GM12878 (cell line): Measurements from ENCODE around the gene RASAL2. TPM values are rescaled to one million over a fixed set of nuclear protein-coding genes. Genes with fewer than 3 reads are reported as not detected.
"Not testable (repeated sequence)": the region's sequence is repeated elsewhere in the genome, so short reads cannot be mapped to it uniquely, and the experiment has no call there.

ENCODE experiments used
- ATAC-seq: fragments of 200-7000 bp; cut with Tn5 transposase; 3 replicates; pipeline ENCODE4 v1.9.1; 2020; ENCODE audit warnings: mild to moderate bottlenecking, moderate library complexity
- BruUV-seq: library from RNA; stranded (reverse); fragments of 400-500 nt; replicated peaks from 2 replicates; lab custom pipeline; 2021; lab: Mats Ljungman, UMichigan
- CTCF ChIA-PET: fragments of 300-600 bp; sonication (Branson Sonifier 250); formaldehyde crosslinking; extraction: SDS; loops from one replicate; lab custom pipeline; 2021; ENCODE audit warnings: inconsistent platforms; lab: Yijun Ruan, JAX
- POLR2A ChIA-PET: fragments of 350-600 bp; formaldehyde crosslinking; extraction: SDS; loops from one replicate; lab custom pipeline; 2021; ENCODE audit warnings: inconsistent platforms; lab: Charles Lee
- RAD21 ChIA-PET: fragments of 300-600 bp; sonication (Branson Sonifier 250); formaldehyde crosslinking; loops from one replicate; lab custom pipeline; 2023; ENCODE audit warnings: antibody characterized with exemption; ENCODE audit not compliant: unreplicated experiment; lab: Charles Lee
- SMC1A ChIA-PET: fragments of 300-600 bp; sonication (Branson Sonifier 250); formaldehyde crosslinking; loops from one replicate; lab custom pipeline; 2023; ENCODE audit not compliant: unreplicated experiment, uncharacterized antibody; lab: Charles Lee
- DNase-seq: peaks from one replicate; pipeline ENCODE4 v3.0.0-alpha.2; 2011; ENCODE audit warnings: low read depth, low spot score
- FAIRE-seq: peaks from 3 replicates; lab custom pipeline; 2011; peaks lifted over from hg19 to GRCh38; lab: Jason Lieb, UNC
- H2AFZ ChIP-seq: 2 replicates; pipeline ENCODE4 v1.6.0; 2011; ENCODE audit warnings: low read depth, low read length, control low read depth; ENCODE audit not compliant: control insufficient read depth
- H3K27ac ChIP-seq: 2 replicates; pipeline ENCODE4 v1.5.1; 2011; ENCODE audit warnings: control low read depth; ENCODE audit not compliant: control insufficient read depth, insufficient read depth
- H3K27me3 ChIP-seq, 2 experiments: replicated peaks in 1 of 2; 2 replicates each; pipeline versions ENCODE4 v1.6.0 to v1.6.1; 2011; ENCODE audit warnings: low read length in 1 of 2; ENCODE audit not compliant: control insufficient read depth in 2 of 2, insufficient read depth in 2 of 2
- H3K36me3 ChIP-seq, 2 experiments: 2 replicates each; pipeline ENCODE4 v1.5.1; 2011; ENCODE audit warnings: low read length in 1 of 2; ENCODE audit not compliant: control insufficient read depth in 2 of 2, insufficient read depth in 2 of 2
- H3K4me1 ChIP-seq: 2 replicates; pipeline ENCODE4 v1.6.1; 2011; ENCODE audit warnings: mild to moderate bottlenecking, low read length, moderate library complexity, mixed read lengths; ENCODE audit not compliant: control insufficient read depth, insufficient read depth
- H3K4me2 ChIP-seq: 2 replicates; pipeline ENCODE4 v1.6.0; 2011; ENCODE audit warnings: control low read depth; ENCODE audit not compliant: control insufficient read depth, insufficient read depth
- H3K4me3 ChIP-seq: fragments of 200-600 bp; sonication (generic); 2 replicates; pipeline ENCODE4 v1.5.1; 2016
- H3K79me2 ChIP-seq: 2 replicates; pipeline ENCODE4 v1.6.0; 2011; ENCODE audit warnings: low read length; ENCODE audit not compliant: control insufficient read depth, insufficient read depth
- H3K9ac ChIP-seq: 2 replicates; pipeline ENCODE4 v1.8.0; 2011; ENCODE audit warnings: low read length, control low read depth, mixed read lengths; ENCODE audit not compliant: control insufficient read depth, insufficient read depth
- H3K9me3 ChIP-seq: replicated peaks from 3 replicates; pipeline ENCODE4 v1.5.1; 2011; ENCODE audit warnings: mild to moderate bottlenecking, low read length; ENCODE audit not compliant: control insufficient read depth, insufficient read depth
- H4K20me1 ChIP-seq: 2 replicates; pipeline ENCODE4 v1.6.0; 2011; ENCODE audit not compliant: control insufficient read depth, insufficient read depth
- WGBS: methylation state at CpG from one replicate; pipeline ENCODE4 v1.1.6; 2016; ENCODE audit warnings: low lambda C conversion rate; ENCODE audit not compliant: insufficient replicate concordance, insufficient coverage; ENCODE audit errors: missing lambda C conversion rate; 5-methylcytosine and 5-hydroxymethylcytosine counted together
- in situ Hi-C: fragments of 300-500 bp; cut with MboI; formaldehyde crosslinking; loops from 9 replicates; pipeline ENCODE4 v1.14.3; 2018; ENCODE audit warnings: mixed read lengths
- intact Hi-C: fragments of 100-400 bp; cut with micrococcal nuclease; formaldehyde crosslinking; loops from one replicate; pipeline ENCODE4 v1.14.2; 2022; ENCODE audit not compliant: unreplicated experiment
- polyA plus RNA-seq, 11 experiments: library from polyadenylated mRNA; depleted of rRNA in 4 of 11; unstranded in 6 of 11; stranded (reverse) in 5 of 11; fragments of >200 nt; fragmentation: Nextera tagmentation in 4 of 11; fragmentation: Illumina TruSeq in 1 of 11; extraction: Ambion mirVana in 4 of 11; extraction: Trizol in 1 of 11; gene quantifications; 1 replicate in 1 of 11; 2 replicates in 10 of 11; pipeline versions ENCODE4 v1.2.1 to v1.2.3, GENCODE V29; 2011 to 2016; ENCODE audit warnings: inconsistent platforms in 2 of 11, missing spikeins in 2 of 11, low read depth in 1 of 11
- total RNA-seq, 4 experiments: library from RNA; depleted of rRNA in 3 of 4; stranded (reverse); fragments of >200 nt in 3 of 4; fragmentation: Illumina TruSeq in 1 of 4; extraction: Trizol in 1 of 4; gene quantifications; 2 replicates each; pipeline versions ENCODE4 v1.2.1 to v1.2.3, GENCODE V29; 2013 to 2021

Gene RASAL2
- total and polyA plus RNA-seq, 10 of the 15 experiments (the other 5 are each of a cell fraction or from before 2014, with no cell fraction given): 0.02 to 6.9 (median 0.17) TPM; not detected in 1

- H3K9me3 ChIP-seq, POLR2A ChIA-PET, ATAC-seq, H3K36me3 ChIP-seq, SMC1A ChIA-PET, H2AFZ ChIP-seq, H3K4me3 ChIP-seq, H3K79me2 ChIP-seq, H3K4me1 ChIP-seq, in situ Hi-C loops, RAD21 ChIA-PET, H3K27ac ChIP-seq, H3K27me3 ChIP-seq, intact Hi-C loops, H4K20me1 ChIP-seq, H3K4me2 ChIP-seq, H3K9ac ChIP-seq, BruUV-seq, DNase-seq, CTCF ChIA-PET, FAIRE-seq: not testable (repeated sequence)
- 12% methylated on average over 3 of the region's 3 CpGs for WGBS
Measured at GRCh38 chr1:178248284-178248683, 154.4 kb downstream of the RASAL2 start.

DNA sequence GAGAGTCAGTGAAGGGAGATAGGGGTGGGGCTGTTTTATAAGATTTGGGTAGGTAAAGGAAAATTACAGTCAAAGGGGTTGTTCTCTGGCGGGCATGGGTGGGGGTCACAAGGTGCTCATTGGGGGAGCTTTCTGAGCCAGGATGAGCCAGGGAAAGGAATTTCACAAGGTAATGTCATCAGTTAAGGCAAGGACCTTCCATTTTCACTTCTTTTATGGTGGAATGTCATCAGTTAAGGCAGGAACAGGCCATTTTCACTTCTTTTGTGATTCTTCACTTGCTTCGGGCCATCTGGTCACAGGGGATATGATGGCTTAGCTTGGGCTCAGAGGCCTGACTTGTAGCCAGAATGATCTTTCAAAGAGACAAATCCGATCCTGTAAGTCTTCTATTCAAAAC lies 159.7 kb downstream of the RASAL2 start:
- H3K27me3 ChIP-seq, H3K4me1 ChIP-seq, DNase-seq, in situ Hi-C loops, RAD21 ChIA-PET, H3K9ac ChIP-seq, FAIRE-seq, H2AFZ ChIP-seq, ATAC-seq, H4K20me1 ChIP-seq, H3K4me2 ChIP-seq, POLR2A ChIA-PET, CTCF ChIA-PET, H3K36me3 ChIP-seq, BruUV-seq, intact Hi-C loops, H3K4me3 ChIP-seq, H3K9me3 ChIP-seq, H3K27ac ChIP-seq, H3K79me2 ChIP-seq: not testable (repeated sequence)
- WGBS: 28% methylated on average over 3 of the region's 3 CpGs
- SMC1A ChIA-PET: interaction anchor here (1.2 kb wide), 1 partner anchor 16 kb away, joined by 3 read pairs; no protein-coding TSS in a partner anchor
